ENCODE measurements around the gene SERPING1. TPM values are rescaled to one million over a fixed set of nuclear protein-coding genes. Genes with fewer than 3 reads are reported as not detected.
A peak's percentile ranks its signal among the peaks of the same experiment; 100 is the strongest.

SERPING1 gene
- total and polyA plus RNA-seq, 2 of the 13 experiments (the other 11 are each of a cell fraction or from before 2014, with no cell fraction given), result 2.0 to 10.4 TPM

DNA sequence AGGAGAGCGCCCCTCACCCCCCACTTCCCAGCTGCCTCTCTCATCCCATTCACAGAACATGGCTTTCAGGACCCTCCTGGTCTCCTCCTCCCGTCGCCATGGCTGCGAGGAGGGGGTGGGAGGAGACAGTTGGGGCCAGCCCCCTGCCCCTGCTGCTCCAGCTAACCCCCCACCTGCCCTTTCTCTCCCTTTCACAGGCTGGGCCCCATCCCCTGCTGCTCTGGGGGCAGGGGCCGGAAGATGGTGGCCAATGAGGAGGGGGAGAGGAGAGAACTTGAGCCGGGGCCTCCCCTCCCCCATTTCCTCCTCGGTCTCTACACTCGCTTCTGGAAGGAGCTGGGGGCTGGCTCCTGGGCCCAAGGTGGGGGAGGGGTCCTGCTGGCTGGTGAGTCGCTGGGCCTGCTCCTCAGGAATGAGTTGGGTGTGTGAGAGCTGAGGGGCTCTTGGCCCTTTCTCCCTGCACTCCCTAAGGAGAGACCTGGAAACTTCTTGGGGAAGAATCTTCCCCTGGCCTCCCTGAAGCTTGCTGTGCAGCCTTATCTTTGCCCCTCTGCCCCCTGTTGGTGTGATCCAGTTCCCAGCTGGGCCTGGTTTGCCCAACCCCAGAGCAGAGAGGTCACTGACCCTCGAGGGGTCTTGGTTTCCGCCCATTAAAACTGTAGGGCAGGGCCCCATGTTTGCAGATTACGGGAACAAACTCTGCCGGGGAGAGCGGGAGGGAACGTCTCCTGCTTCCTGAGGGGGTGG, 42.0 kb downstream of the SERPING1 start (continued):
- TF ChIP-seq KDM2A (CRISPR knock-in tag; IDR thresholded peaks at IDR 0.05; ENCODE audit: borderline replicate concordance, low read depth), result 0 out of 2 replicates have a peak, but pooled peaks have one; percentile 5
- TF ChIP-seq ZFP1 (CRISPR knock-in tag; IDR thresholded peaks at IDR 0.05), result no peak
- no peak for TF ChIP-seq PTBP1 (IDR thresholded peaks at IDR 0.05; ENCODE audit: low read depth, low read length, poor library complexity, severe bottlenecking)
- no peak for TF ChIP-seq ZSCAN12 (CRISPR knock-in tag; IDR thresholded peaks at IDR 0.05)
- TF ChIP-seq ZNF563 (CRISPR knock-in tag; IDR thresholded peaks at IDR 0.05), result no peak
- TF ChIP-seq, protein P1, sequence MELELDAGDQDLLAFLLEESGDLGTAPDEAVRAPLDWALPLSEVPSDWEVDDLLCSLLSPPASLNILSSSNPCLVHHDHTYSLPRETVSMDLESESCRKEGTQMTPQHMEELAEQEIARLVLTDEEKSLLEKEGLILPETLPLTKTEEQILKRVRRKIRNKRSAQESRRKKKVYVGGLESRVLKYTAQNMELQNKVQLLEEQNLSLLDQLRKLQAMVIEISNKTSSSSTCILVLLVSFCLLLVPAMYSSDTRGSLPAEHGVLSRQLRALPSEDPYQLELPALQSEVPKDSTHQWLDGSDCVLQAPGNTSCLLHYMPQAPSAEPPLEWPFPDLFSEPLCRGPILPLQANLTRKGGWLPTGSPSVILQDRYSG (CRISPR knock-in tag; IDR thresholded peaks at IDR 0.05), result no peak
- TF ChIP-seq MED13 (CRISPR knock-in tag; IDR thresholded peaks at IDR 0.05), result no peak
- 0 out of 2 replicates have a peak, but pooled peaks have one; percentile 49 for TF ChIP-seq ZNF329 (CRISPR knock-in tag; IDR thresholded peaks at IDR 0.05; ENCODE audit: low read depth)
- no peak for TF ChIP-seq NKX3-1 (CRISPR knock-in tag; IDR thresholded peaks at IDR 0.05)
- no peak for TF ChIP-seq ZNF670 (CRISPR knock-in tag; IDR thresholded peaks at IDR 0.05; ENCODE audit: borderline replicate concordance)
- TF ChIP-seq ZNF780A (CRISPR knock-in tag; IDR thresholded peaks at IDR 0.05), result no peak; the same call in 1 of the 2 replicates
- TF ChIP-seq IKZF1 (IDR thresholded peaks at IDR 0.05), result no peak
- 0 out of 2 replicates have a peak, but pooled peaks have one; percentile 62 for TF ChIP-seq ZNF34 (CRISPR knock-in tag; IDR thresholded peaks at IDR 0.05; ENCODE audit: borderline replicate concordance)
- TF ChIP-seq HNF4A (CRISPR knock-in tag; IDR thresholded peaks at IDR 0.05), result peak; percentile 64
- no peak for TF ChIP-seq SRSF9 (IDR thresholded peaks at IDR 0.05; ENCODE audit: borderline replicate concordance, insufficient read depth, low read depth, low read length, poor library complexity, severe bottlenecking)
- no peak for TF ChIP-seq RELA (CRISPR knock-in tag; IDR thresholded peaks at IDR 0.05)
- TF ChIP-seq IRF2 (CRISPR knock-in tag; IDR thresholded peaks at IDR 0.05), result no peak
- TF ChIP-seq, protein P2, sequence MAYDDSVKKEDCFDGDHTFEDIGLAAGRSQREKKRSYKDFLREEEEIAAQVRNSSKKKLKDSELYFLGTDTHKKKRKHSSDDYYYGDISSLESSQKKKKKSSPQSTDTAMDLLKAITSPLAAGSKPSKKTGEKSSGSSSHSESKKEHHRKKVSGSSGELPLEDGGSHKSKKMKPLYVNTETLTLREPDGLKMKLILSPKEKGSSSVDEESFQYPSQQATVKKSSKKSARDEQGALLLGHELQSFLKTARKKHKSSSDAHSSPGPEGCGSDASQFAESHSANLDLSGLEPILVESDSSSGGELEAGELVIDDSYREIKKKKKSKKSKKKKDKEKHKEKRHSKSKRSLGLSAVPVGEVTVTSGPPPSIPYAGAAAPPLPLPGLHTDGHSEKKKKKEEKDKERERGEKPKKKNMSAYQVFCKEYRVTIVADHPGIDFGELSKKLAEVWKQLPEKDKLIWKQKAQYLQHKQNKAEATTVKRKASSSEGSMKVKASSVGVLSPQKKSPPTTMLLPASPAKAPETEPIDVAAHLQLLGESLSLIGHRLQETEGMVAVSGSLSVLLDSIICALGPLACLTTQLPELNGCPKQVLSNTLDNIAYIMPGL (CRISPR knock-in tag; IDR thresholded peaks at IDR 0.05; ENCODE audit: borderline replicate concordance in 1 of 2, low read depth in 1 of 2), result peak in 1 of 2 experiments; percentile 63; a peak in 2 of 4 replicates
- no peak for TF ChIP-seq FOXC1 (CRISPR knock-in tag; IDR thresholded peaks at IDR 0.05; ENCODE audit: borderline replicate concordance)
- TF ChIP-seq, protein P3, sequence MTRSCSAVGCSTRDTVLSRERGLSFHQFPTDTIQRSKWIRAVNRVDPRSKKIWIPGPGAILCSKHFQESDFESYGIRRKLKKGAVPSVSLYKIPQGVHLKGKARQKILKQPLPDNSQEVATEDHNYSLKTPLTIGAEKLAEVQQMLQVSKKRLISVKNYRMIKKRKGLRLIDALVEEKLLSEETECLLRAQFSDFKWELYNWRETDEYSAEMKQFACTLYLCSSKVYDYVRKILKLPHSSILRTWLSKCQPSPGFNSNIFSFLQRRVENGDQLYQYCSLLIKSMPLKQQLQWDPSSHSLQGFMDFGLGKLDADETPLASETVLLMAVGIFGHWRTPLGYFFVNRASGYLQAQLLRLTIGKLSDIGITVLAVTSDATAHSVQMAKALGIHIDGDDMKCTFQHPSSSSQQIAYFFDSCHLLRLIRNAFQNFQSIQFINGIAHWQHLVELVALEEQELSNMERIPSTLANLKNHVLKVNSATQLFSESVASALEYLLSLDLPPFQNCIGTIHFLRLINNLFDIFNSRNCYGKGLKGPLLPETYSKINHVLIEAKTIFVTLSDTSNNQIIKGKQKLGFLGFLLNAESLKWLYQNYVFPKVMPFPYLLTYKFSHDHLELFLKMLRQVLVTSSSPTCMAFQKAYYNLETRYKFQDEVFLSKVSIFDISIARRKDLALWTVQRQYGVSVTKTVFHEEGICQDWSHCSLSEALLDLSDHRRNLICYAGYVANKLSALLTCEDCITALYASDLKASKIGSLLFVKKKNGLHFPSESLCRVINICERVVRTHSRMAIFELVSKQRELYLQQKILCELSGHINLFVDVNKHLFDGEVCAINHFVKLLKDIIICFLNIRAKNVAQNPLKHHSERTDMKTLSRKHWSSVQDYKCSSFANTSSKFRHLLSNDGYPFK (CRISPR knock-in tag; IDR thresholded peaks at IDR 0.05; ENCODE audit: borderline replicate concordance), result no peak
- TF ChIP-seq SNRNP70 (IDR thresholded peaks at IDR 0.05; ENCODE audit: low read depth, low read length), result no peak
- TF ChIP-seq PAX8 (CRISPR knock-in tag; IDR thresholded peaks at IDR 0.05; ENCODE audit: borderline replicate concordance), result no peak
- no peak for TF ChIP-seq RBM22 (optimal IDR thresholded peaks at IDR 0.05; ENCODE audit: low read length)
- TF ChIP-seq ZNF451 (CRISPR knock-in tag; IDR thresholded peaks at IDR 0.05), result no peak
- TF ChIP-seq MXI1 (IDR thresholded peaks at IDR 0.05; ENCODE audit: borderline replicate concordance, low read depth, low read length), result no peak
